GM21529 (cell line): Measurements from ENCODE around the gene USP25.

Experiments used
- ATAC-seq: cut with Tn5 transposase; IDR thresholded peaks from one replicate; pipeline ENCODE4 v1.9.1; 2021; ENCODE audit not compliant: unreplicated experiment

Gene USP25

DNA sequence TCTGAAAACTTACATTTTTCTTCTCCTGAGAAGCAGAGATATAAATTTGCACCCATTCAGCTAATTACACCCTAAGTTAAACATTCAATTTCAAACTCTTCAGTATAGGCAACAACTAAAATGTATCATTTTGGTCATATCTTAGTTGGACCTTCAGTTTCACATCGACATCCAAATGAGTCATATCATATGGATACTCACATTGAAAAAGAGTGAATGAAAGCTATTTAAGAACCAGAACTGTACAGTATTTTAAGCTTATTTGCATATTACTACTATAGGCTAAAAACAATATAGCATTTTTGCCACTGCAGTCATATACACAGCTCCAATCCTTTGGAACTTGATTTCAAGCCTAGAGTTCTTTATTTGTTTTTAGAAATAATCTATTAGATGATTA, 33.6 kb downstream of the USP25 start:
- no peak for ATAC-seq

DNA sequence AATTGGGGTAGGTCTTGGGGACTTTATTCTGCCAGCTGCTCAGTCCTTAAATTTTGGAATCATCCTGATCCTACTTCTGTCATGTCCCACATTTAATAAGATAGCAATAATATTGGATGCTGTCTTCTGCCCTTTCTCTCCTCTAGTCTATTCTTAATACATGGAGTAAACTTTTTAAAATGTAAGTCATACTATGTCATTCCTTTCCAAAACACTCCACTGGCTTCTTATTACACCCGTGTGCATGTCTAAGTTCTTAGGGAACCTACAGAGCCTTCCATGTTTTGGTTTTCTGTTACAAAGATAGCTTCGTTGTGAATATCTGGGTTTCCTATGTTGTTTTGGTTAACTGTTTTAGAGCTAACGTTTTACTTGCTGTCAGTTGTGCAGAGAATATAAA, 35.1 kb downstream of the USP25 start:
- no peak for ATAC-seq

DNA sequence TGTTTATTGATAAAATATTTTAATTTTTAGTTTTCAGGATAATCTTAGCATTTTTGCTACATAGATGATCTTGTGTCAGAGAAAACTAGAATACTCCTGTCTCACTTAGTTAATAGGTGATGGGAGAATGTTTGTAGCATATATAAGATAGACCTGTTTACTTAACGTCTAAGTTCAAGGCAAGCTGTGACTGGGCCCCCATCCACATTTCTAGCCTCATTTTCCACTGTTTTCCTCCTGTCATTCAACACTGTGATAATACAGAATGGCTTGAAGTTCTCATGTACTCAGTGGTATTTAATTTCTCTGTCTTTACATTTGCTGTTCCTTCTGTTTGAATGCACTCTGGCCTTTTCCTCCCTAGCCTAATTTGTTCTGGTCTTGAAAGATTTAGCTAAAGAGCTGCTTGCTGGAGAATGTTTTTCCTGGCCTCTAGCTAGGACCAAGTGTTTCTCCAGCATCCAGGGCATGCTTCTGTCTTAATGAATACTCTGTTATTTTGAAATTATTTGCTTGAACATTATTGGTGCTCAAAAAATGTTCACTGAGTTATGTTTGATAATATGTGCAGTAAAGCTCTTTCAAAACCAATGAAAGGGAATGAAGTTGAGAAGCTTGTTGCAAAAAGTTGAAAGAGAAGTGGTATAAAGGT, 37.3 kb downstream of the USP25 start:
- no peak for ATAC-seq

DNA sequence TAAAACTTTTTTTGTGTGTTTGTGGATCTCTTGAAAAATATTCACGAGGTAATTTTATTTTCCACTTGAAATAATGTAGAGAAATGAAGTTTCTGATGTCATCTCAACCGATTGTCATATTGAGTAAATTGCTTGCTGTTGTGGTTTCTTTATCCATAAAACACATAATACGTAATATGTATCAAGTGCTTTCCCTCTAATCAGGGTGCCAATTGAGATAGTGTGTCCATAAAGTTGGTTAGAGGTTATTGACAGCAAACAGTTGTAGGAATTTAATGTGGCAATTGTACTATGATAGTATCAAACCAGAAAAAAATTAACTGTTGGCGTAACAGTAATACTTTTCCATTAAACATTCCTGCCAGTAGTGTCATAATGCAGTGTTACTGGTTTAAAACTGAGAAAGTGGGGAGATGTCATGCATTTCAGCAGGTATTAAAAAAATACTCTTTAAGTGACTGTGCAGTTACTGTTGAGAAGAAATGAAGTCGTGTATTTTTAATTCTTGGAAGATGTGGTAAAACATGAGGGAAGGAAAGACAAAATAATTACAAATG, 38.3 kb downstream of the USP25 start:
- no peak for ATAC-seq

DNA sequence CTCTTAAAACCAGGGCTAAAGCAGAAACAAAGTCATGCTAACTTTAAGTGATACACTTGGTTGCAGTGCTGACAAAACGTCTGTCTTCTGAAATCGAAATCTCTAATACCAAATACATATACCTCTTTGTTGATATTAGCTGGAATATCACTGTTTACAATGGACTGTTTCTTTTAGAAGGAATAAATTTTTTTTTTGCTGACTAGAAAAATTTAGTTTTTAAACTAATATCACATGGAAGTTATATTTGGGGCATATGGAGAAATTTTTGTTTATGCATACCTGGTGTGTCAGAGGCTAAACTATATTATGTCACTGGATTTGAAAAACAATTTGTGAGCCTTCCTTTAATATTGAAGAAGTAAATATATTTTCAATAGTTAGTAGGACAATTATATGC, 39.1 kb downstream of the USP25 start:
- ATAC-seq, result no peak

DNA sequence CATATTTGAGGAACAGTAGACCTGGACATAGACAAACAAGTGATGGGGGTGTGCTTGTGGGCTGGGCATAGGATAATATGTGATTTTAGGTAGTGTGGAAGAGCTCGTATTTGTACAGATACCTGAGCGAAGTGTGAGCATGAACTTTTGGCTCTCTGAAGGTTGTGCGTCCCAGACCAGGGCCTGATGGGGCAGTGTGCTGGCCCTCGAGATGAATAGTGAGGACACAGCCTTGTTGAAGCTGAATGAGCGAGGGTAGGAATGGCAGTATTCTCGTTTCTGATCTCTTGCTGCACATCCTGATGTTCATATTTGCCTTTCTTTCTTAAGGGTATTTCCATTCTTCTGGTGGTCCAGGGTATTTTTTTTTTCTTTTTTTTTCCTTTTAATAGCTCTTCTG, 41.5 kb downstream of the USP25 start:
- no peak for ATAC-seq

DNA sequence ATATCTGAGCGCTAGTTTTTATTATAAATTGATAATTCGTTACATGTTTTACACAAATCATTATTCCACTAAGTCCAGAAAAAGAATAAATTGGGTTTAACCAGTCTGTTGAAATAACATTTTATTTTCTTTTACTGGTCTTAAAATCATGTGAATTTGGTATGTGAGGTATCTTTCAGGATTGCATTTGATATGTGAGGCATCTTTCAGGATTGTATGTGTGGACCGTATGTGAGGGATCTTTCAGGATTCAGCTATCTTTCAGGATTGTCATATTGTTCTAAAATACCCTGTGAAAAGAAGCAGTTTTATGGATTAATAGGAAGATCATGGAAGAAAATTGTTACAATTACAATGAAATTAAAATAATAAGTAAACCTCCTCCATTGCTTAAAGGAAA, 42.9 kb downstream of the USP25 start:
- no peak for ATAC-seq

DNA sequence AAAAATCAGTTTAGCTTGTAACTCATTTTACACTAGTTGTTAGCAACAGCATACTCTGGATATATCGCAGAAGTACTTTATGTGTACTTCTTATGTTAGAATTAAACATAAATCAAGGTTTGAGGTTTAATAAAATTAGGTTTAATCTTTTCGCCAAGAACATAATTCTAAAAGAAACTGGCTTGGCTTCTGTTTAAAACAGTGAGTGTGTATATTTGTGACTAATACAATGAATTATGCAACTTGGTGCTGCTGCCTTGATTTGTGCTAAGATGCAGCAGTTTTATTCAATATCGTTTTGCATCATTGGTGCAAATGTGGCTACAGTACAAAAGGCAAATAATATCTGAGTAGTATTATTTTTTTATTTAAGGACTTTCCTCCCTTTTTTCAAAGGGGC, 44.8 kb downstream of the USP25 start:
- no peak for ATAC-seq

DNA sequence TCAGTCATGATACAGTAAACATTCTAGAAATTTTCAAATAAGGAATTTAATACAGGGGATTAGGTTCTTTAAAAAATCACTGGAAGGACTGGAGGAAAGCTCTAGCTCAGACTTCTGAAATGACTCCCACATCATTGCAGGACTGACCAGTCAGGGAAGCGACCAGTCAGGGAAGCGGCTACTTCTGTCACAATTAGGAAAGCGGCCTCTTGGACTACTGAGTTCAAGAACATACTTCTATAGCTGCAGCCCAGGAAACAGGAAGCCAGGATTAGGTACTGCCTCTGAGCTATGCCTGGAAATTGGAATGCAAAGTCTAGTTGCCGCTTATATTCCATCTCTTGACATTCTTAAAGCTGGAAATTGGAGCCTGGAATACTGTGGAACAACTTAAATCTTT, 45.5 kb downstream of the USP25 start:
- no peak for ATAC-seq

DNA sequence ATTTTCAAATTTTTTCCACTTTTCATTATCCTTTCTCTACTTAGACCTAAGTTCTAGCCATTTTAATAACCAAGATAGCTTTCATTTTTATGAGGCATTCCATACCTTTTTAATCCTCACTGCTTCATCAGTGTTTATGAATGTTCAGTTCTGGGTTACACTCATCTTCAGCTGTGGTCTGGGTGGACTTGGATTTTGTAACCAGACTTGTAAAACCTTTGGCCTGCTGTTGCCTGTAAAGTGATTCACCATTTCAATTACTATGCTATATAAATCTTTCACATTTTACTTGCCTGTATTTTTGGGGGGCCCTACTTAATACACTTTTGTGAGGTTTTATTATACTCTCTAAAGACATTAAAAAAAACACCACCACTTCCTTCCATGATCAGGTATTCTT, 46.2 kb downstream of the USP25 start:
- no peak for ATAC-seq

DNA sequence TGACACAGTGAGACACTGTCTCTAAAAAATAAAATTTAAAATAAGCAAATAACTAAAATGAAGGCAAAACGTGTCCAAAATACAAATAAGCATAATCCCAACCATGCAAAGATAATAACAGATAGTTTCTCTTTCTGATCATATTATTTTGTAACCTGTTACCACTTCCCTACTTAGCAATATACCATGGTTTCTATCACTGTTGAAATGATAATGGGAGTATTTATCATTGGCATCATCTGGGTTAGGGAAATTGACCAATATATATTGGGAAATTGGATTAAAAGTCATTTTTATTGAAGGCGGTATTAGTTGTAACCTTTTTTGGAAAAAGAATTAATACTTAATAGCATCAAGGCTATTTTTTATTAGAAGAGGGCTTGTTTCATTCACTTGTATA, 47.0 kb downstream of the USP25 start:
- ATAC-seq, result no peak

DNA sequence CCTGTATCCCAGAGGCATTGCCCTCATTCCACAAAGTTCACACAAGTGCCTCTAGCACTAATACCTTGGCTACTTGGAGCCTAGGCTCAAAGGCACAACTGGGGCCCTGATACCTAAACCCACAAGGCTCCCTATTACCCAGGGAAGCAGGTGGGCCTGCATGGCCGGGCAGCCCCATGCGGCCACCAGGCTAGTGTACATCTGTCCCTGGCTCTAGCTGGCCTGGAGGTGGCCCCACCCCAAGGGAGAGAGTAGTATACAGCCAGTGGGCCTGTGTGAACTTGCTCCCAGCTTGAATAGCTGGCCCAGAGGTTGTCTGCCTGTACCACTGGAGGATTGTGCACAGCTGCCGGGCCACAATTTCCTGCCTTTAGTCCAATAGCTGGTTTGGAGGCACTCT, 52.2 kb downstream of the USP25 start:
- ATAC-seq, result no peak

DNA sequence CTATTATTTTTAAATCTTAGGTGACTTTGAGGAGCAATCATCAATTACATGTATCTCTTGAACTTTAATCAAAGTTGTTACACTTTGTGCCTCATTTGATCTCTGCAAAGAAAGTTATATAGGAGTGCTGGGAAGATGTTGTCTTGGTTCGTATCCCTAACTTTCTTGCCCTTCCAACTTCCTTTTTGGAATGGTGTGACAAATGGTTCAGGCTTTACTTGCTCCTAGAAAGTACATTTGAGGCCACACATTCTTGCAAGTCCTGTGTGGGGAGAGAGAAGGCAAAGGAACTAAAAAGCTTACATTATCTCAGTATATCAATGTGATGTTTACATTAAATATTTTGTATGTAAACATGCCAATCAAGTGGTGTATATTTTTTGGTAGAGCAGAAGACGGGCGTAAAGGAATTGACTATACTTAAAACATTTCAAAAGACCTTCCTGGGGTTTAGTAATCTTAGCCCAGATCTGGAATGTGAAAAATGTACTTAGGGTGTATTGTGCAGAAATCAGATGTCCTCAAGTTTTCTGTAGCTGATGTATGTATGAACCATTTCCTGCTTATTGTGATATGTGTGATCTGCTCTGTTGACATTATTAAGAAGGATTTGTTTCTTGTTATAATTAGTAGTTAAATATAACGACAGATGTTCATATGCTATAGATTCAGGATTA, 59.2 kb downstream of the USP25 start:
- ATAC-seq, result no peak

DNA sequence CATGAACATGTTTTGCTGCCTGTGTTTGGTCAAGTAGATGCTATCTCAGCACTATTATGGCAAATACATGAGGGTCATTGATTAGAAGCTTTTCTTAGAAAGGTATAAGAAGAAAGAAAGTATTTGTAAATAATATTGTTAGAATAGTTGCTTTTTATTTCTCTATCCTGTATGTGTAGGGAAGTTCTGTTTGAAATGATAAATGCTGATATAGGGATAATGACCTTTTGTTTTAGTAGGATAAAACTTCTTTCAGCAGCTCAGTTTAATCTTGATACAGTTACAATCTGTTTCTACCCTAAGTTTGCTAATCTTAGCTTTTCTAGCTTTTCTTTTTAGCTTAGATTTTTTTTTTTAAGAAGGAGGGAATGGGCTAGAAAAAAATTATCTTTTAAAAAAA, 63.3 kb downstream of the USP25 start:
- ATAC-seq, result no peak

DNA sequence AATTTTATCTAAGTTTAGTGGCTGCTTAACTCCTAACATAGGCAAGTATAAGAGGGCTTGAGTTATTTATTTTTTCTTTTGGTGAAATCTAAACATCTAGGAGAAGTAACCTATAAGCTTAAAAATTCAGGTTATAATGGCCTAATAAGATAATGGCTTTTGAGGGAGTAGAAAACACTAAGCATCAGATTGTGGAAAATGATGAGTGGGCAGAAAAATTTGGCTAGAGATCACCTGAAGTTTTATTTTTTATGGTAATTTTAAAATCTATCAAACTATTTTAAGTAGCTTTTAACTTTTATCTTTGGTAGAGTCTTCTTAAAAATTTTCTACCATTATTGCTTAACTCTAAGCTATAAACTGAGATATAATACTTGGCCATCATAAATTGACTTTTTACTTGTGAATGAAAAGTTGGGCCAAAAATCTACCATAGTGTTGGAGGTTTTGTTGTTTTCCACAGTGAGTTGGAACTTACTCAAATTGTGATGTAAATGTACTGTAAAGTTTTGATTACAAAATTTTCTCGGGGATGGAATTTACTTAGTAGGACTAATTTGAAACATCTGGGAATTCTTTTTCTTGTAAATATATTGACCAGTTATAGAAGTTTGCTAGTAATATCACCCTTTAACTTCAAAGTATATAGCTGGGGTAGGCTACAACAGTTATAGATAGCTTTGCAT, 63.9 kb downstream of the USP25 start:
- no peak for ATAC-seq

DNA sequence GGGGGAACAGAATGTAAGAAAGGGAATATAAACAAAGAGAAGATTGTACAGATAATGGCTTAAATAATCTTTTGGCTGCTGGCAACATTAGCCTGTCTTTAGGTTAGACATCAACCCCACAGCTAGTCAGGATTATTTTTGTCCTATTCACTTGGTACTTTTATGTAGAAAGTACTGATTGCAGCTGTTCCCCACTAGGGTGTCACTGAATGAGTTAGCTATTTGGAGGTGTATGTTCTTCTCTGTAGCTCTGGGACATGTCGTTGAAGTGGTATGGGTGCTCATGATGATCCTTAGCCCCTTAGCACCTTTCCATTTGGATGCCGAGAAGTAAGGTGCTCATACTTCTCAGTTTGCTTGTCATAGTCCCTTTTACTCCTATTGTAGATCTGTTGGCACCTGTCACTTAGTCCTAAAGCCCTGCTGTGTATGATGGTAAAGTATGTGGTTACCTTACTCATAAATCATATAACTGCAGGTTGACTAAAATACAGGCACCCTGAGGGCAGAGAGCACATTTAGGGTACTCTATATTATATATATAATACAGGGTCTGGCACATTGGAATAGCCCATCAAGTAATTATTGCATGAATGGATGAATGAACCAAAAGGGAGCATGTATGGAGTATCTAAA, 64.6 kb downstream of the USP25 start:
- ATAC-seq, result no peak

DNA sequence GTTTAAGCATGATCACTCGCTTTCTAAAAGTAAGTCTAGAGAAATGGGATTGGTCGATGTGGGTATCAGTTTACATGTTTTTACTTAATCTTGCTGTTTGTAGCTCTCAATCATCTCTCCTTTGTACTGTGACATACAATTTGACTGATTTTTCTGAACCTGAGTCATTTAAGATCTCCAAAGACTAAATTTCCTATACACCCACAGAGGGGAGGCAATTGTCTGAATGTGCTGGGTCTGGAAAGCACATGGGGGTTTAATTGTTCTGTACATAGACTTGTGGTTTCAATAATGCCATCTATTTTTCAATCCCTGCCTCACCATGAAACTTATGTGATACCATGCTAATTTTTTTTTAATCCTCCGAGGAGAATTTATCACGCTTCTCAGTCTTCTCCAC, 65.8 kb downstream of the USP25 start:
- no peak for ATAC-seq

DNA sequence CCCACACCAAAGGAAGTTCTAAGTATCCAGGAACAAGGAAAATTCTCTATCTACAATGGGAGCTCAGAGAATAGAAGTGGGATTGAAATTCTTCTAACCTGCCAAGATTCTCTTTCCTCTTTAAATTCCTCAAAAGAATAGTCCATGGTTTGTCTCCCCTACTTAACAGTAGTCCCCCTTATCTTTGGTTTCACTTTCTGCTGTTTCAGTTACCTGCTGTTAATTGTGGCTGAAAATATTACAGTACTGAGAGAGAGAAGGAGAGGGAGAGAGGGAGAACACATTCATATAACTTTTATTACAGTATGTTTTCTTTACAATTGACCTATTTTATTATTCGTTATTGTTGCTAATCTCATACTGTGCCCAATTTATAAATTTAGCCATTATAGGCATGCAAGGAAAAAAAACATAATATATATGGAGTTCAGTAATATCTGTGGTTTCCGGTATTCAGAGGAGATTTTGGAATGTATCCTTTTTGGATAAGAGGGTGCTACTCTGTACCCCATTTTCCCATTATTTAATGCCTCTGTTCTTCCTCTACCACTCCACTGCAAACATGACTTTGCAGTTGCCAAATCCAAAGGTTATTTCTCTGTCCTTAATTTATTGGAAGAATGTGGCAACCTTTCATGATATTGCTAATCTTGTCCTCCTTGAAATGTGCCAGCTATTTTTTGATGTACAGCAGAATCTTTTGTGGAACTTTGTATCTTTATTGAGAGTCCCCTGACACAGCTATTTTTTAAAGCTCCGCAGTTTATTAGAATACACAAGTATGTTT, 68.0 kb downstream of the USP25 start:
- ATAC-seq, result no peak

DNA sequence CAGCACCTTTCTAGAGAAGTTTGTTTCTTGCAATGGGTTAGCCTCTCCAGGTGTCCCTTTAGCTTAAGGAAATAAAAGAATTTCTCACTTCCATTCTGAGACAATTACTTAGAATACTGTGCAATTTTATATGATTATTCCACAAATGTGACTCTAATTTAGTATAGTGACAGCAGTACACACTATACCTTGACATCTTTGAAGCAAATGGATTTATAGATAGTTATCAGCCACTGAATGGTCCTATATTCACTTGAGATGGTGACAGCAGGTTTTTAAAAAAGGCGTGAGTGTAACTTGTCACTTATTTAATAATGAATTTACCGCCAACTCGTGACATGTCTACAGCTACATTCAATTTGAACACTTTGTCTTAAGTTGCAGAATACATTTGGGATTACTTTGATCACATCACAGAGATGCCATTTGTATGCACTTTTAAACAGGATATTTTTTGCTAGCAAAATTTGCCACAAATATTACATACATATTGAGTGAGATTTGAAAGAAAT, 71.6 kb downstream of the USP25 start:
- ATAC-seq, result no peak

DNA sequence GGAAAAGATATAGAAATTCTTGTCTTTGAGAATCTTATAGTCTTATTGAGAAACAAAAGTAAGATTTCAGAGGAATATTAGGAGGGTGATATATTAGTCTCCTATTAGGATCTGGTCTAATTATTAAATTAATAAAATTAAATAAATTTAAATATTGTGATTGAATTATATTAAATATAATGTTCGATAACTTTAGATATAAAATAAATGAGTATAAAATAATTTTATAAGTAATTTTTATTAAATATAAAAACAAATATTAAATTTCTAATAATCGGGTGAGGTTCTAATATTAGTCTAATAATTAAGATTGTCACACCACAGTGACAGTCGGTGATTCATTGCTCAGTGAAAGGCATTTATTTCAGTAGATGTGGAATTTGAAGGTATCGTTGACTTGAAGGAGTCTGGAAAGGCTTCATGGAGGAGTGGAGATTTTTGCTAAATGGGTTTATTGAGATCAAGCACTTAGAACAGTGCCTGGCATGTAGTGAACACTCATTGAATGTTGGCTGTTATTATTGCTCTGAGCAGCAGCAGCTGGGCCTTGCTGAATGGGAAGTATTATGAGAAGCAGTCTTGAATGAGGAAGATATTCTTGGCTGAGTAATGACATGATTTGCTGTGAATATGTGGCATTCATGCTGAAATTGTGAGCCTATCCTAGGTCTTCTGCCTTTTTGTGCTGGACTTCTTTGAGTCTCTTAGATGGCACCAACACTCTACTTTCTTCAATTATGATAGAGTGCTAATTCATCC, 74.6 kb downstream of the USP25 start:
- no peak for ATAC-seq
